ENCODE results near the gene KRT8. TPM values are rescaled to one million over a fixed set of nuclear protein-coding genes. Genes with fewer than 3 reads are reported as not detected.

KRT8 gene
- total RNA-seq, 1 experiment from 2014 or later: 3,725 TPM

GRCh38 chr12:52946797-52947547, 42.1 kb upstream of the KRT8 start:
- no peak for TF ChIP-seq CTCF (IDR thresholded peaks at IDR 0.05; ENCODE audit: insufficient read depth in 1 of 2, low read depth in 1 of 2, low read length in 1 of 2, severe bottlenecking in 1 of 2, unreplicated experiment in 1 of 2)

GRCh38 chr12:52946334-52946733, 41.5 kb upstream of the KRT8 start:
- Histone ChIP-seq H3K27me3 (replicated peaks; ENCODE audit: control insufficient read depth, insufficient read depth, low read length) (no peaks in the 10 kb centered on the region), H3K36me3 (ENCODE audit: control insufficient read depth, insufficient read depth, low read length) (peaks cover 7% of the 10 kb centered on the region; the same call in 1 of the 2 replicates), H3K4me1 (peaks cover 64% of the 10 kb centered on the region), H3K4me3 (ENCODE audit: low read depth, low read length) (peak overlapping the region; percentile 15), H3K9me3 (no peaks in the 10 kb centered on the region)
- ChIA-PET CTCF (interaction anchor here (1.2 to 5.1 kb wide), 5 partner anchors 20 to 62 kb away, joined by 3 to 71 read pairs (median 11); partner anchors contain the start of gene KRT8), POLR2A (interaction anchor here (0.7 to 12.2 kb wide), 13 partner anchors 9 to 51 kb away, joined by 3 to 457 read pairs (median 7); partner anchors contain the start of gene KRT8)
- intact Hi-C loops (cut with micrococcal nuclease; ENCODE audit: unreplicated experiment): loop anchor here (1.0 to 2.0 kb wide), 2 partner anchors 30 to 62 kb away; no protein-coding TSS in a partner anchor
- no peak for DNase-seq
- no peak for TF ChIP-seq CTCF (IDR thresholded peaks at IDR 0.05; ENCODE audit: insufficient read depth in 1 of 2, low read depth in 1 of 2, low read length in 1 of 2, severe bottlenecking in 1 of 2, unreplicated experiment in 1 of 2)
- Mint-ChIP-seq H3K9me3 (ENCODE audit: unreplicated experiment) (no peaks in the 10 kb centered on the region), H3K4me3 (ENCODE audit: unreplicated experiment) (peak overlapping the region; percentile 89), H3K36me3 (ENCODE audit: insufficient read depth, unreplicated experiment) (peaks cover 69% of the 10 kb centered on the region), H3K27ac (ENCODE audit: unreplicated experiment) (peak overlapping the region; percentile 99), H3K4me1 (ENCODE audit: low read depth, unreplicated experiment) (peaks cover 47% of the 10 kb centered on the region), H3K27me3 (ENCODE audit: insufficient read depth, unreplicated experiment) (no peaks in the 10 kb centered on the region)
- no TSS peak for BruUV-seq (replicated peaks)

More at GRCh38 chr12:52946797-52947547, 42.1 kb upstream of the KRT8 start:
- peaks cover 42% of the 10 kb centered on the region for H3K4me1 Mint-ChIP-seq (ENCODE audit: low read depth, unreplicated experiment)
- H3K4me3 ChIP-seq (ENCODE audit: low read depth, low read length): no peak overlapping the region; the same call in 1 of the 2 replicates
- CTCF ChIA-PET: interaction anchor here (1.5 to 5.1 kb wide), 4 partner anchors 21 to 62 kb away, joined by 3 to 71 read pairs (median 22); partner anchors contain the start of gene KRT8
- no peaks in the 10 kb centered on the region for H3K27me3 Mint-ChIP-seq (ENCODE audit: insufficient read depth, unreplicated experiment)
- H3K4me3 Mint-ChIP-seq (ENCODE audit: unreplicated experiment): peak overlapping the region; percentile 89
- H3K9me3 ChIP-seq: no peaks in the 10 kb centered on the region
- peaks cover 10% of the 10 kb centered on the region; the same call in 1 of the 2 replicates for H3K36me3 ChIP-seq (ENCODE audit: control insufficient read depth, insufficient read depth, low read length)
- DNase-seq: no peak
- H3K27me3 ChIP-seq (replicated peaks; ENCODE audit: control insufficient read depth, insufficient read depth, low read length): no peaks in the 10 kb centered on the region
- H3K4me1 ChIP-seq: peaks cover 64% of the 10 kb centered on the region
- peaks cover 70% of the 10 kb centered on the region for H3K36me3 Mint-ChIP-seq (ENCODE audit: insufficient read depth, unreplicated experiment)
- H3K27ac Mint-ChIP-seq (ENCODE audit: unreplicated experiment): peak overlapping the region; percentile 99
- POLR2A ChIA-PET: interaction anchor here (0.7 to 12.2 kb wide), 8 partner anchors 20 to 59 kb away, joined by 3 to 457 read pairs (median 8); partner anchors contain the start of gene KRT8
- H3K9me3 Mint-ChIP-seq (ENCODE audit: unreplicated experiment): no peaks in the 10 kb centered on the region
- intact Hi-C loops (cut with micrococcal nuclease; ENCODE audit: unreplicated experiment): loop anchor here (1.0 to 2.0 kb wide), 2 partner anchors 30 to 63 kb away; no protein-coding TSS in a partner anchor
- BruUV-seq (replicated peaks): no TSS peak
